Esophagus squamous epithelium (tissue), 4 donors: ENCODE measurements around the gene TEX19.

ENCODE experiments used
- POLR2A ChIP-seq, 4 donors: fragments of 450-650 bp; IDR thresholded peaks; one replicate each; pipeline ENCODE4 v1.6.1; 2017; ENCODE audit warnings: antibody characterized with exemption in 4 of 4, mild to moderate bottlenecking in 4 of 4, moderate library complexity in 3 of 4
- TF ChIP-seq, protein P1 (sequence below), 6 experiments: fragments of 450-650 bp in 4 of 6; fragments of 200-600 bp in 2 of 6; sonication (generic) in 2 of 6; IDR thresholded peaks; one replicate each; pipeline ENCODE4 v1.5.1; 2016 to 2019; ENCODE audit warnings: antibody characterized with exemption in 6 of 6, mild to moderate bottlenecking in 4 of 6, moderate library complexity in 4 of 6

DNA sequence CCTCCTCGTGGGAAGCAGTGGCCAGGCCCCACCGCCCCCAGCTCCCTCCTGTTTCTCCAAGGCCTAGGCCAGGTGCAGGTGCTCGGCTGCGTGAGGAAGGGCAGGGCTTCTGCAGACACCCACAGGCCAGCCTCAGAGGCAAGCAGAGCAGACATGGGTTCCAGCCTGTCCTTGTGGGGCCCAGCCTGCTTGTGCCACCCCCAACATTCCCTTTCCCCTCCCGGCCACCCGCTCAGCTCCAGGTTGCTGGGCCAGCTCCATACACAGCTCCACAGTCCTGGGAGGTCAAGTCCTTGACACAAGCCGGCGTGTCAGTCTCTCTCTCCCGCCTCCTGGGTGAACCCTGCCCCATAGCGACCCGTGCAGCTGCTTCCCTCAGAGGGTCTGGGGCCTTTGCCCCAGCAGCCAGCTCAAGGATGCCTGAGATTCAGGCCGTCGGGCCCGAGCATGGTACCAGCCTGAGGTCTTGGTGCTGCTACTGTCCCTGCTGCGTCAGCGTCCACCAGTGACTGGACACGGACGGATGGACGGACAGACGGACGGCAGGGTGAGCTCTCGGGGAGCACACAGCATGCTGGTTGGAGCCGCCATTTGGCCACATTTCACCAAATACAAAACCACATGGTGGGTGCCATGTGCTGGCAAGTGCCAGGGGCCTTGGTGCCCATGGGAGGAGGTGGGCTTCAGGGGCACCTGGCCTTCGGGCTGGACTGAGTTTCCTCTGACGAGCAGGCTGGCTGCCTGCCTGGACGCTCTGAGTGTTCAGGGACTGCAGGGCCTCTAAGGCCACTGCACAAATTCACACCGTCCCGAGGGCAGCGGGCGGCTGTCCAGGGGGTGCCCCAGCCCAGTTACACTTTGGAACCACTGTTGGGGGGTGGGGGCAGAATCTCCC is 33.5 kb upstream of the TEX19 start:
- TF ChIP-seq, protein P1, sequence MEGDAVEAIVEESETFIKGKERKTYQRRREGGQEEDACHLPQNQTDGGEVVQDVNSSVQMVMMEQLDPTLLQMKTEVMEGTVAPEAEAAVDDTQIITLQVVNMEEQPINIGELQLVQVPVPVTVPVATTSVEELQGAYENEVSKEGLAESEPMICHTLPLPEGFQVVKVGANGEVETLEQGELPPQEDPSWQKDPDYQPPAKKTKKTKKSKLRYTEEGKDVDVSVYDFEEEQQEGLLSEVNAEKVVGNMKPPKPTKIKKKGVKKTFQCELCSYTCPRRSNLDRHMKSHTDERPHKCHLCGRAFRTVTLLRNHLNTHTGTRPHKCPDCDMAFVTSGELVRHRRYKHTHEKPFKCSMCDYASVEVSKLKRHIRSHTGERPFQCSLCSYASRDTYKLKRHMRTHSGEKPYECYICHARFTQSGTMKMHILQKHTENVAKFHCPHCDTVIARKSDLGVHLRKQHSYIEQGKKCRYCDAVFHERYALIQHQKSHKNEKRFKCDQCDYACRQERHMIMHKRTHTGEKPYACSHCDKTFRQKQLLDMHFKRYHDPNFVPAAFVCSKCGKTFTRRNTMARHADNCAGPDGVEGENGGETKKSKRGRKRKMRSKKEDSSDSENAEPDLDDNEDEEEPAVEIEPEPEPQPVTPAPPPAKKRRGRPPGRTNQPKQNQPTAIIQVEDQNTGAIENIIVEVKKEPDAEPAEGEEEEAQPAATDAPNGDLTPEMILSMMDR (IDR thresholded peaks at IDR 0.05), result no peak
- no peak for TF ChIP-seq POLR2A (IDR thresholded peaks at IDR 0.05)
